HG03066 (cell line): ENCODE results near the gene CDH20.

Source experiments
- ATAC-seq: cut with Tn5 transposase; IDR thresholded peaks from one replicate; pipeline ENCODE4 v1.9.1; 2021; ENCODE audit warnings: low read depth; ENCODE audit not compliant: unreplicated experiment

The CDH20 gene

GRCh38 chr18:61419763-61420162 is 86.5 kb downstream of the CDH20 start:
- ATAC-seq, result no peak

- ATAC-seq, result no peak
Observed at GRCh38 chr18:61420218-61420885, 87.1 kb downstream of the CDH20 start.

- ATAC-seq, result no peak
Observed at GRCh38 chr18:61426492-61427053, 93.3 kb downstream of the CDH20 start.

- ATAC-seq, result no peak
Observed at GRCh38 chr18:61428266-61428665, 95.0 kb downstream of the CDH20 start.

- ATAC-seq, result no peak
Observed at GRCh38 chr18:61432590-61432989, 99.4 kb downstream of the CDH20 start.

GRCh38 chr18:61435064-61435652 is 101.9 kb downstream of the CDH20 start:
- peak; percentile 89 for ATAC-seq

- ATAC-seq, result no peak
Observed at GRCh38 chr18:61443081-61443725, 110.0 kb downstream of the CDH20 start.

GRCh38 chr18:61448316-61448715 is 115.1 kb downstream of the CDH20 start:
- peak; percentile 89 for ATAC-seq

GRCh38 chr18:61459896-61460648 is 126.8 kb downstream of the CDH20 start:
- ATAC-seq, result no peak

- no peak for ATAC-seq
Observed at GRCh38 chr18:61464551-61465142, 131.4 kb downstream of the CDH20 start.

- ATAC-seq, result no peak
Observed at GRCh38 chr18:61466736-61467135, 133.5 kb downstream of the CDH20 start.

GRCh38 chr18:61470031-61470674 is 136.9 kb downstream of the CDH20 start:
- no peak for ATAC-seq

GRCh38 chr18:61471541-61471940 is 138.3 kb downstream of the CDH20 start:
- no peak for ATAC-seq

GRCh38 chr18:61471942-61472341 is 138.7 kb downstream of the CDH20 start:
- no peak for ATAC-seq

- no peak for ATAC-seq
Observed at GRCh38 chr18:61474341-61474740, 141.1 kb downstream of the CDH20 start.

- no peak for ATAC-seq
Observed at GRCh38 chr18:61474918-61475317, 141.7 kb downstream of the CDH20 start.

GRCh38 chr18:61475931-61476330 is 142.7 kb downstream of the CDH20 start:
- no peak for ATAC-seq

- no peak for ATAC-seq
Observed at GRCh38 chr18:61489334-61489733, 156.1 kb downstream of the CDH20 start.

GRCh38 chr18:61496374-61496773 is 163.1 kb downstream of the CDH20 start:
- no peak for ATAC-seq

- no peak for ATAC-seq
Observed at GRCh38 chr18:61497422-61497821, 164.2 kb downstream of the CDH20 start.
